Activated gamma-delta T cell treated with Interleukin-2 at 50 U/mL for 16 hours (primary cell): Measurements from ENCODE around the gene DRC7.
"Not testable (repeated sequence)": the region's sequence is repeated elsewhere in the genome, so short reads cannot be mapped to it uniquely, and the experiment has no call there.

Experiments used
- DNase-seq: peaks from one replicate; pipeline ENCODE4 v3.0.0-alpha.2; 2020

The DRC7 gene

DNA sequence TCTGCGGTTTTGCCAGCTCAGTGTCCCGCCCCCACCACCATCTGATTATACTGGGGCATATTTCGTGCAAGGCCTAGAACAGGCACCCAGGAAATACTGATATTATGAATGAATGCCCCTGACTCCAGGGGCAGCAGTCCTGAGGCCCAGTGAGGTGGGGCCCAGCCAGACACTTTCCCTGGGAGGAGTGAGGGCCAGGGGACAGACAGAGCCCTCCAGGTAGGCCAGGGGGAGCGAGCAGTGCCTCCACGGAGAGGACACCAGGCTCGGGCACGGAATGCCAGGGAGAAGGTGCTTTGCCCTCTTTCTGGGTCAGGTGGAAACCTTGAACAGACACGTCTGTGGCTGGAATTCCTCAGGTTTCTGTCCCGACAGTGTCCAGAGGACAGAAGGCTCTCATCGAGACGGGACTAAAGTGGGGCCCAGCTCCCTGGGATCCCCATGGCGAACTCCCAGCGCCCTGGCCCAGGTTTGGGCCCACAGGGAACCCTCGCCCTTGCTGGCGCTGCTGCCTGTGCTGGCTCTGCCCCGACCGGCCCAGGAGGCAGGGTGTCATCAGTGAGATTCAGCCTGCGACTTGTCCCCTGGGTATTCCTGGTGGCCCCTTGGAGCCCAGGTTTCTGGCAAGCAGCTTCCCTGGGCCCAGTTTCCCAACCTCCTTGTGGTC is 45.3 kb downstream of the DRC7 start:
- no peak for DNase-seq

DNA sequence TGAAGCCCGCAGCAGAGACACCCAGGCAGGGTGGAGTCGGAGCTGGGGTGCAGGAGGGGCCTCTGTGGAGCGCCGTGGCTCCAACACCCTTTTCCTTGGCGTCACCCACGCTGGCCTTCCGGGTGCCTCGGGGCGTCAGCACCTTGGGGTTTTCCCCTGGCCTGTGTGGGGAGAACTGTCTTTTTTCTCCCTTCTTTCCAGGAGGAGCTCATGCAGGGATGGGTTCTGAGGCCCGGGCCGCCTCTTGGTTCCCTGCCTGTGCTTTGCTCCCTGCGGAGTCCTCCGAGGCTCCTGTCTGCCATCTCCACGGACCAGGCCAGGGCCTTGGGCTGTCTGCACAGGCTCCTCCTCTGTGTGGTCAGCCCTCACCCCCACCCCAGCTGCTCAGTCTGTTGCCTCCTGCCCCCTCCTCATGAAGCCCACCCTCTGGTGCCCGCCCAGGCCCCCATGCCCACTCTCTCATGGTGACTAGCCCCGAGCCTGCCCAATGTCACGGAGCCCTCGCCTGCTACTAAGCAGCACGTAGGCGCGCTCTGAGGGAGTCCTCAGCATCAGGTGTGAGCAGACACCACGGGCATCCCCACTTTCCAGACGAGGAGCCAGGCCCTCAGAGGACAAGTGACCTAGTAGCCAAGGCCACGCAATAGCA is 45.9 kb downstream of the DRC7 start:
- no peak for DNase-seq

DNA sequence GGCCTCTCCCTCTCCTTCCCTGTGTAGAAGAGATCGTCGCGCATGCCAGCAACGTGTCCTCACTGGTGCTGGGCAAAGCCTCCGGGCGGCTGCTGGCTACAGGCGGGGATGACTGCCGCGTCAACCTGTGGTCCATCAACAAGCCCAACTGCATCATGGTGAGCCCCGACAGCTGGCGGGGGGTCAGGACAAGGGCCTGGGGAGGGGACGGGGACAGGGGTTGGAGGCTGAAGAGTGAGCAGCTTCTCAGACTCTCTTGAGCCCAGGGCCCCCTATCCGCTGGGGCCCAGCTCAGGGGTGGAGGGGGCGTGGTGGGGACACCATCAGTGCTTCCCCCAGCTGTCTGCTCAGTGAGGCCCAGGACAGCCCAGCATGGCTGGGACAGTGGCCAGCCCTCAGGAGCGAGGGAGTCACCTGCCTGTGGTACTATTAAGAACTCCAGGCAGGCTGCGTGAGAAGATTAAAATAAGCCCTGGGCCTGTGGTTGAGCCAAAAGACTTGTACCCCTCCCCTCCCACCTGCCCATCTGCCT is 47.1 kb downstream of the DRC7 start:
- DNase-seq = no peak

DNA sequence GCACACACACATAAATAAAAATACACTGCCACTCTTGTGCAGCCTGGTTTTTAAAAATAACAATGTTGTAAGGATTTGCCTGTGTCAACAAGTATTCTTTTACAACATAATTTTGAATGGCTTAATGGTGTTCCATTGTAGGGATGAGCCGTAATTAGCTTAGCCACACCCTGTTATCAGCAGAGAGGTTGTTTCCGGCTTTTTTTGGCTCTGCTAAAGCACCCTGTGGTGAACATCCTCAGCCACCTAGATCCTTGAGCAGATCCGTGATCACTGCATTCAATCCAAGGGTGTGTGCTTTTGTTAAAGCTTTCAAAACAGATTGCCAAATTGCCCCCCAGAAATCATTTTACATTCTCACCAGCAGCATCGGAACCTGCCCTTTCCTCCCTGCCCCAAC is 47.9 kb downstream of the DRC7 start:
- no peak for DNase-seq

DNA sequence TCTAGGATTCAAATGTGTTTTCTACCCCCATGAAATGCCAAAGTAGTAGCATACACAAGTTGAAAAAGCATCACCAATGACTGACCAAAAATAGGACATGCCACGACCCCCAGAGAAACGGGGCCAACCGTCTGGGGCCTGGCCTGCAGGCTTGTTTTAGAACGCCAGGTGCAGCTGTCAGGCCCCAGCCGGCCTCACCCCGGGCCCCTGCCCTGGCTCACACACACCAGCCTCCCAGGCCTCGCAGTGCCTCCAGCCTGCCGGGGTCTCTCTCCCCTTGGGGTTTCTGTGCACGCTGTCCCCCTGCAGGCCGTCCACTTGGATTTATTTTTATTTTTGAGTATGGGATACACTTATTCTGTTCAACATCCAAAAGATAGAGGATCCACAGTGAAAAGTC is 48.9 kb downstream of the DRC7 start:
- no peak for DNase-seq

DNA sequence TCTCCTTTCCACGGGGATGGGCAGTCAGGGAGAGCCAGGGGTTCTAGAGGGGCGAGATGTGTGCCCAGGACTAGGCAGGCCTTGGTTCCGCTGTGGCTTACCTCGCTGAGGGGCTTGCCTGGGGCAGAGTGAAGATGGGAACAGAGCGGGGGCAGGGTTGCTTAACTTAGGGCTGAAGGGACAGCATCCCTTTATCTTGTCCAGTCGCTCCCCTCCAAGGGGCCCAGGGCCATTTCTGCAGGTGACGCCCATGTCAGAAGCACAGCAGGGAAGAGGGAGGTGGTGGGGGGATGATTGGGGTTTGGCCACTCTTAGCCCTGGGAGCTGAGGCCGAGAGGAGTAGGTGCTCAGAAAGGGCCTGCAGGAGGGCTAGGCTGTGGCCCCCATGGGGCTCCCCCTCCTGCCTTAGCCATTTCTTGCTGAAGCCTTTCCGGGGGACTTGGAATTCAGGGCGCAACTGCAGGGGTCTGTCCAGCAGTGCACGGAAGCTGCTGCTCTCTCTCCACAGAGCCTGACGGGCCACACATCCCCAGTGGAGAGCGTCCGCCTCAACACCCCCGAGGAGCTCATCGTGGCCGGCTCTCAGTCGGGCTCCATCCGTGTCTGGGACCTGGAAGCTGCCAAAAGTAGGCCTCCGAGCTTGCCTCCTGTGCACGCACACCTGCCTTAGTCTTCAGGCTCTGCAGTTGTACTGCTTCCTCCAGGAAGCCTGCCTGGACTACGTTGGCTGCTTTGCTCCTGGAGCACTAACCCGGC is 49.5 kb downstream of the DRC7 start:
- DNase-seq = no peak

DNA sequence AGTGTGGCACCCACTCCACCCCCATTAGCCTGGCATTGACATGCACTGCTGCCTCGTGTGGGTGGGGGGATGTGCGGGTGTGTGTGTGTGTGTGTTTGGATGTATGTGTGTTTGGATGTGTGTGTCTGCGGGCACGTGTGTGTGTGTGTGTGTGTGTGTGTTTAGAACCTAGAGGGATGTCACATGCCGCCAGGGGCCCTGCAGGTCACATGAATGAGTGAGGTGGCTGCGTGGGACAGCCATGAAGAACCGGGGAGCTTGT is 50.0 kb downstream of the DRC7 start:
- DNase-seq = no peak

DNA sequence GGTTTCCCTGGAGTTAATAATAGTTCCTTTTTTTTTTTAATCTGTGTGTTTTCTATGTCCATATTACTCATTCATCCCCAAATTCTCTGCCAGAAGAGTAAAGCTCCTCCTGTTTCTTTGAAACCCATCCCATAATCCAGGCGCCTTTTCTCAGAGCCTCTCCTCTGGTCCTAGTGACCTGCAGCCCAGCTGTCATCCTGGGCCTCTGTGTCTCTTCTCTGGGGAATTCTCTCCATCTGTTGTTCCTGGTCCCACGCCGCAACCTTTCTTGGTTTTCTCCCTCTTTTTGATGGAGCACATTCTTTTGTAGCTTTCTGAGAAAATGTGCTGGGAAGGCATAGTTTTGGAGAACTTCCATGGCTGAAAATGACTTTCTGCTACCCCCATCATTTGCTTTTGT is 51.2 kb downstream of the DRC7 start:
- no peak for DNase-seq

DNA sequence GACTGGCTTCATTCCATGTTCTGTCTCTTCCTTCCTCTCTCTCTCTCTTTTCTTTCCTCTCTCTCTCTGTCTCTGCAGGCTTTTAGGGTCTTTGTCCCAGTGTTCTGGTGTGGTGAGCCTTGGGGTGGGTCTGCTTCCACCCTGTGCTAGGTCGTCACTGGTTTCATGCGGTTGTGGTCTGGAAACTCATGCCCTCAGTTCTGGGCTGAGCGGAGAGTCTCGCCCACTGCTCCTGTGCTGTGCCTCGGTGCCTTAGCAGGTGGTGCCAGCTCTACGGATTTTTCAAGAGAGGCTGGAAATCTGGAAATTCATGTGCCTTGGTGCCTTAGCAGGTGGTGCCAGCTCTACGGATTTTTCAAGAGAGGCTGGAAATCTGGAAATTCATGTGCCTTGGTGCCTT is 51.7 kb downstream of the DRC7 start:
- DNase-seq = not testable (repeated sequence)

DNA sequence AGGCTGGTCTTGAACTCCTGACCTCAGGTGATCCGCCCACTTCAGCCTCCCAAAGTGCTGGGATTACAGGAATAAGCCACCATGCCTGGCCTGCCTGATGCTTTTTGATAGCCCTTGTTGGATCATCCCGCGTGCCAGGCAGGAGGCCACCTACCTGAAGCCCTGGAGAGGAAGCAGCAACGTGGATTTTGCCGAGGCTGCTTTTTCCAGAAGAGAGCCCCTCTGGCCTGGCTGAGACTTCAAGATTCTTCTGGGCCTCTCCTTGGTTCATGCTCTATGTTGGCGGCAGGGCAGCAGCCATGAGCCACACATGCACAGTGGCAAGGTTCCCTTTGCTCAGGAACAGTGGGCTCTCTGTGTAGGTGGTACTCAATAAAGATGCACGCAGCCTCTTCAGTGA is 52.5 kb downstream of the DRC7 start:
- no peak for DNase-seq

DNA sequence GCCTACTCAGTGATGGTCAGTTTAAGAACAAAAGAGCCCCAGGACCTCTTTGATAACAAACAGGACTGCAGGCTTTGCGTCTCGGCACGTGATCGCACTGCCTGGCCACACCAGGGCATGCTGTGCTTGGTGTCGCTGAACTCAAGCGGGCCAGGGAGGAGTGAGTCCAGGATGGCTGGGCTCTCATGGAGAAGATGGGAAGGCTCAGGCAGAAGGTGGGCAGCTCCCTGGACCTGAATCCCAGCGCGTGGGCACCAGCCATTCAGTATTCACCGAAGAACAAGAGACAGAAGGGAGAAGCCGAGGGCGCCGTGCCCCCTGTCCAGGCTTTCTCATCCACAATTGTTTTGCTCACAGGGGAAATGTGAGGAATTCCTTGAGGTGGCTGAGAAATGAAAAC is 52.9 kb downstream of the DRC7 start:
- no peak for DNase-seq

DNA sequence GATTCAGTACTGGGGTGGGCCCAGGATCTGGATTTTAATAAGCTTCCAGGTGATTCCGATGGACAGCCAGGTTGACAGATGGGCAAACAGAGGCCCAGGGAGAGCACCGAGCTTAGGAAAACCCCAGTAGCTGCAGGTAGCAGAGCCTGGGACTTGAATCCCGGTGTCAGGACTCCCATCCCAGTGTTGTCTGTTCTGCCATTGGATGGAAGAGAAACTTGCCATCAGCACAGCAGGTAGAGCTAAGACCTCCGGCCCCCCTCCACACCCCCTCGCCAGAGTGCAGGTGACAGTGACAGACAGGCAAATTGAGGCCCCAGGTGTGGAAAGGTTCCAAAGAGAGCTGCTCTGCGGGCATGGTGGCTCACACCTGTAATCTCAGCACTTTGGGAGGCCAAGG is 53.4 kb downstream of the DRC7 start:
- no peak for DNase-seq

DNA sequence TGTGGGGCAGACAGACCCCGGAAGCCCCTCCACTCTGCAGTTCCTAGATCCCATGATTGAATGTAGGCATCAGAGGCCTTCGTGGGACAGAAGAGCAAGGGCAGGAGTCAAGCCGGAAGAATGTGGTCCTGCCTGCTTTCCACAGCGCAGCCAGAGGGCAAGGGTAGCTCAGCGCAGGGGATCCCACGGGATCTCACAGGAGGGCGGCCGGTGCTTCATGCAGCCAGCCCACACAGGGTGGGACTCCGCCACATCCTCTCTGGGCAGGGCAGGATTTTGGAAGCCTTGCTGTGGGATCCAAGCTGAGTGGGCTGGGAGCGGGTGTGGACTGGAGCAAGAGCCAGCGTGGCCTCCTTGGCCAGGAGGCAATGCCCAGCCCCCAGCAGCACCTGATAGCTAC is 54.0 kb downstream of the DRC7 start:
- DNase-seq = no peak

DNA sequence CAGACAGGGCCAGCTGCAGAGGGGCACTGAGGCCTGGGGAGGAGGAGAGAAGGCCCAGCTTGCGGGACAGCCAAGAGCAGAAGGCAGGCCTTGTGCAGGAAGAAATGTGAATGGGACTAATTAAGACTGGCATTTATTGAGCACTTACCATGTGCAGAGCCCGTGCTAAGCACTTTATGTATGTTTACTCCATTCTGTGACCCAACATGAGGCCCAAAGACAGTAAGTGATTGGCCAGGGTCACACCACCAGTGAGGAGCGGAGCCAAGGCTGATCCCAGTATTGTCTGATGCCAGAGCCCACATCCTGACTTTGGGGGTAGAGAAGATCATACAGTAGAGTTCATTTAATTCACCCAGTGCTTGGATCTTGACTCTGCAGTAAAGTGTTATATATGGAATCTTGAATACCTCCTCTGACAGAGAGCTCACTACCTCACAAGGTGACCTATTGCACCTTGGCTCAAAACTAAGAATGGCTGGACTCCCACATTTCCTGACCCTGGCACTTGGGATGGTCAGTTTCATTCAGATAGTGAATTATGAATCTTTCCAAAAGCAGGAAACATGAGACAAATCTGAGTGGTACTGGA is 54.6 kb downstream of the DRC7 start:
- no peak for DNase-seq

DNA sequence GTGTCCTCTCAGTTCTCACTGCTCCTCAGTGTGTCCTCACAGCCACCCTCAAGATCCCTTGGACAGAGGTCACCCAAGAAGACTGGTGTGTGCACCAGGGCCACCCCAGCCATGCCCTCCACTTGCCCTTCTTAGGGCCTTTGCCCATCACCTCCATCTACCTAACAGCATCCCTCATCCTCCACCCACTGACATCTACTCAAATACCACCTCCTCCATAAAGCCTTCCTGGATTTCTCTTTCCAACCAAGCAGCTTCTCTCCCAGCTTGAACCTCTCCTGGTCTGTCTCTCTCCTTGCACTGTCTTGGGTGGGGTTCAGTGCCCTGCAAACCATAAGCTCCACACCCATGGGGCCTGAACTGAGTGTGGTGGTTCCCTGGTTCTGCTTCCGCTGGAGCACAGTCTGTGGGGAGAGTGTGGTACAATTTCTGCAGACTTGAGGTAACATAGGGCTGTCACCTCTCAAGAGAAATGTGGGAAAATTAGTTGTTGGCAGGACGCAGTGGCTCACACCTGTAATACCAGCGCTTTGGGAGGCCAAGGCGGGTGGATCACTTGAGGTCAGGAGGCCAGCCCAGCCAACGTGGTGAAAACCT is 55.3 kb downstream of the DRC7 start:
- DNase-seq = no peak

DNA sequence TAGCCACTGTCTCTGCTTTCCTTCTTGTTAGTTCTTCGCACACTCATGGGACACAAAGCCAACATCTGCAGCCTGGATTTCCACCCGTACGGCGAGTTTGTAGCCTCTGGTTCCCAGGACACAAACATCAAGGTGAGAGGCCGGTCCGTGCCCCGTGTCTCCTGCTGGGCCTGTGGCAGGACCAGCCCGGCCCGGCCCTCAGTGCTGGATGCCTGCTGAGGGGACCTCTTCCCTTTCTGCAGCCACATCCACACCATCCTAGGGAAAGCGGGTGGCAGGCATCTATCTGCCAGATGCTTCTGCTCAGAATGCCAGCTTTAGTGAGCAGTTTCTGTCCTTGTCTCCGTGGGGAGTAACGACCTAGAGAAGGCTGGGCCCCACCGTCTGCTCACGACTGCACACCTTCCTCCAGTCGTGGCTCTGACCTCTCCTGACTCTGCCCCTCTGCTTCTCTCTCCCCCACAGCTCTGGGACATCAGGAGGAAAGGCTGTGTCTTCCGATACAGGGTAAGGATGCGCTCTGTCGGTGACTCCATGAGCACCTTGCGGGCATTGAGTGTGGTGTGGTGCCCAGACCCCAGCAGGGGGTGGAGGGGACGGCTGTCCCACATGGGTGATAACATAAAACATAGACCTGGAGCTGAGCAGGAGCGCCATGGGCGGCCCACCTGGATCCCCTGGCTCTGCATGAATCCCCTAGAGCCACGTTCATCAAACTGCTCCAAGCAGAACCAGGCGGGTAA is 56.4 kb downstream of the DRC7 start:
- DNase-seq = no peak

DNA sequence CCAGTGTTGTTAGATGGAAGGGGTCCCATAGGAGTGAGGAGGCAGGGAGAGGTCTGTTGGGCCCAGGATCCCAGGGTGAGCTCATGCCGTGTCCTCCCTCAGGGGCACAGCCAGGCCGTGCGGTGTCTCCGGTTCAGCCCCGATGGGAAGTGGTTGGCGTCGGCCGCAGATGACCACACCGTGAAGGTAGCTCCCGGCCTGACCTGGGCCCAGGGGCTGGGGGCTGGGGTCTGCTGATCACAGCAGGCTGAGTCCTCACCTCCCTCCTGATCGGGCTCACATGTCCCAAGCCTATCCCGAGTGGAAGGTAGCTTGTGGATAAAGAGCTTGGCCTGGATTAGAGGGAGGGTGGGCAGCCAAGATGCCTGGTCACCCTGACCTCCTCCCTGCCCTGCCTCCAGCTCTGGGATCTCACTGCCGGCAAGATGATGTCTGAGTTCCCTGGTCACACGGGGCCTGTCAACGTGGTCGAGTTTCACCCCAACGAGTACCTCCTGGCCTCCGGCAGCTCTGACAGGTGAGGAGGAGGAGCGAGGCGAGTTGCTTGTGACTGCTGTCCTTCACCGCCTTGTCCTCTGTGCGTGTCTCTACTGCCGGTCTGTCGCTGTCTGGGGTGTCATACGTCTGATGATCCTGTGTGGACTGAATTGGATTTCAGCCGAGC is 57.1 kb downstream of the DRC7 start:
- DNase-seq = no peak

DNA sequence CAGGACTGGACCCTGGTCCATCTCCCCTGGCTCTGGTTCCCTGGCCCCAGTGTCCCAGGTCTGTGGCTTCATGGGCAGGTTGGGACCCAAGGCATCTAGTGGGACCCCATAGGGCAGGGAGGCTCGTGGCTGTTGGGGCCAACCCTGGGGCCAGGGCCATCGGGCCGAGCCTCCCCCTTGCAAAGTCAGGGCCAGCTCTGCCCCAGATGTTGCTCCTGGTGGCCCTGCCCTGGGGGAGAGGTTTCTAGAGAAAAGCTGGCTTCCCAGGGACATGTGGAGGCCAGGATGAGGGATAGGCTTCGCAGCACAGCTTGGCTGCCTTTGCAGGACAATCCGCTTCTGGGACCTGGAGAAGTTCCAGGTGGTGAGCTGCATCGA is 57.6 kb downstream of the DRC7 start:
- no peak for DNase-seq

DNA sequence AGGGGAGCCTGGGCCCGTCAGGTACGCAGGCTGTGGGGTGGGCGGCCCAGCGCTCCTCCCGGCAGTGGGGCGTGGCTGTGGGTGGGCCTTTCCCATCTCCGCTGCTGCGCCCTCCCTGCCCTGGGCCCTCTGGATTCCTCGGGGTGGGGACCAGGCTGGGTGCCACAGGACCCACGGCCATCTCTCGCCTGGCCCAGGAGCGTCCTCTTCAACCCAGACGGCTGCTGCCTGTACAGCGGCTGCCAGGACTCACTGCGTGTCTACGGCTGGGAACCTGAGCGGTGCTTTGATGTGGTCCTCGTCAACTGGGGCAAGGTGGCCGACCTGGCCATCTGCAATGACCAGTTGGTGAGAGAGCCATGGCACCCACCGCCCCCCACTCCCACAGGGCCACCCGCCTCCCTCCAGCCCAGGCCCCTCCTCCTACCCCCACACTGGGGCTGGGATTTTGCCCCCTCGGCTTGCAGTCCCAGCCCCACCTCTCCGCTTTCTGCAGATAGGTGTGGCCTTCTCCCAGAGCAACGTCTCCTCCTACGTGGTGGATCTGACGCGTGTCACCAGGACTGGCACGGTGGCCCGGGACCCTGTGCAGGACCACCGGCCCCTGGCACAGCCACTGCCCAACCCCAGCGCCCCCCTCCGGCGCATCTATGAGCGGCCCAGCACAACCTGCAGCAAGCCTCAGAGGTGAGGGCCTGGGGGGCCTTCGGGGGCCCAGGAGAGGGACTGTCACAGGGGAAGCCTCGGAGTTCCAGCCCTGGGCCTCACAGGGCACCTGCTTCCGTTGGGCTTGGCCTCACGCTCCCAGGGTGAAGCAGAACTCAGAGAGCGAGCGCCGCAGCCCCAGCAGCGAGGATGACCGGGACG is 58.2 kb downstream of the DRC7 start:
- no peak for DNase-seq

DNA sequence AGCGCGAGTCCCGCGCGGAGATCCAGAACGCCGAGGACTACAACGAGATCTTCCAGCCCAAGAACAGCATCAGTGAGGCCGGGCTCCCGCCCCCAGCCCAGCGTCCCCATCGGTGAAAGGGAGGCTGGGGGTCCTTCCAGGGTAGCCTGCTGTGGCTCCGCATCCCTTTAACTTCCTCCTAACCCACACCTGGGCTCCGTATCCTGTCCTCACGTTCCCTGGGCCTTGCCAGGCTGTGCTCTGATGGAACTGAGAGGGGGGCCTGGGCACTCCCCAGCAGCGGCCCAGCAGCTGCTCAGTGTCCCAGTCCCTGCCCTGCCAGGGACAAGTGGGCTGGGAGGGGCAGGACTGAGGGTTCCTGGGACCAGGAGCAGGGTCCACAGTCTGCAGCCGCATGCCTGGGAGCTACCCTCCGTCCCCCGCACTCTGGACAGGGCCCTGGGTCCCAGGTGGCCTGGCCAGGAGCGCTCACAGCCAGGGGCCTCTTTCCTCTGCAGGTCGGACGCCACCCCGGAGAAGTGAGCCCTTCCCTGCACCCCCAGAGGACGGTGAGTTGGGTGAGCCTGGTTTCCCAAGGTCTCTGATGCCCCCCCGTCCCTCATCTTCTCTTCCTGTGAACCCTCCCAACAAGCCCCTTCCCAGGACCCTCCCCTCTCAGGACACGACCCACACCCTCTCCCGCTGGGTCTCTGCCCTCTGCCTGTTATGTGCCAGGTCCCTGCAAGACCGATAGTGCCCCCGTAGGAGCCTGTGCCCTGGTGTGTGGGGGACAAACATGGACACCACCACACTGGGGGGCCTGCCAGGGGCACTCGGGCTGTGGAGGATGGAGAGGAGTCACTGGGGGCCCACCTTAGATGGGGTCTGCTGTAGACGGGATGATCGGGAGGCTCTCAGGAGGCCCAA is 59.1 kb downstream of the DRC7 start:
- DNase-seq = no peak
